Right hindlimb (tissue), 1 donor: ENCODE results near the gene GTF2F2.

Experiments used
- DNase-seq: peaks from one replicate; pipeline ENCODE4 v3.0.0-alpha.2; 2018

GTF2F2 gene

DNA sequence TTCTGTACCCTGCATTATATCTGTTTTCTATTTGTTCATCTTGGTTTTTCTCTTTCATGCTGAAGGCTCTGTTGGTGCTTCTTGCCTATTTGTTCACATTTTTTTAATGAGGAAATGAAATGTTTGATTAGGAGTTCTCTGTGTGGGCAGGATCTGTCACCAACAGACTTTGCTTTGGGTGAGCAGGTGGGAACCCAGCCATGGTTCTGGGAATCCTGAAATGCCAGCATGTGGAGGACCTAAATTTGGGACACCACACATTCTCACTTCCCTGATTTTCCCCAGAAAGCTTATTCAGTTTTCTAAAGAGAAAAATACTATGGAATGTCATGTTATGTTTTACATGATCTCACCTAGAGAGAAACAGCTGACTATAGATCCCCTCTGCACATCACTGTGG is 186.7 kb downstream of the GTF2F2 start:
- no peak for DNase-seq

DNA sequence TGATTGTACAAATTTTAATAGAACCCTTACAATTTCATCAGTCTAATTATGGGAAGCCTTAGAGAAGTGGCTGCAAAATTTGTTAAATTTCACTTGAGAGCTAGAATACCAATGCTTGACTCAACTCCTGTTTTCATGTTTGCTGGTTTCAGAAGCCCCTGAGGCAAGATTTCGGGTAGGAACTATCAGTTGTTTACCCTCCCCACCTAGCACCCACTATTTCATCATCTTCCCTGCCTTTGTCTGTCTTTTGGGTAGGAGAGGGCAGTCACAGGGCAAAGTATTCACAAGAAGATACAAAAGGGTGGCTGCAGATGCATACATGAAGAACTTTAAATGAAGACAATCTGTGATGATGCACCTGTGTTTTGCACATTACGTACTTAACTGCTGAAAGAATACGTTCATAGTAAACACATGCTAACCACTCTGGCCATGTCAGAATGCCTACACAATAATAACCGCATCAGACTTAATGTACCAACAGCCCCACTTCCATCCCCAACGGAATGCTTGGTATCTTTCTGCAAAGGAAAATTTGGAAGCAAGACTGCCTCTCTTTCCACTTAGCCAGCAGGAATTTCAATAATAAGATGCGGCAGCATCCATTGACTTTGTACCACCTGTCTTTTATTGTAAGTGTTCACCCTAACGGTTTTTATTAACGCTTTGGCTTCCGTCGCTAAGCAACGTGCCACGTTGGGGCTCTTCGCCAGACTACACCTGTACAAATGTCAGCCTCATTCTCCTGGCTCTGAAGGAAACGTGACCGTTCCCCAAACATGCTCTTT is 190.2 kb downstream of the GTF2F2 start:
- DNase-seq = no peak

DNA sequence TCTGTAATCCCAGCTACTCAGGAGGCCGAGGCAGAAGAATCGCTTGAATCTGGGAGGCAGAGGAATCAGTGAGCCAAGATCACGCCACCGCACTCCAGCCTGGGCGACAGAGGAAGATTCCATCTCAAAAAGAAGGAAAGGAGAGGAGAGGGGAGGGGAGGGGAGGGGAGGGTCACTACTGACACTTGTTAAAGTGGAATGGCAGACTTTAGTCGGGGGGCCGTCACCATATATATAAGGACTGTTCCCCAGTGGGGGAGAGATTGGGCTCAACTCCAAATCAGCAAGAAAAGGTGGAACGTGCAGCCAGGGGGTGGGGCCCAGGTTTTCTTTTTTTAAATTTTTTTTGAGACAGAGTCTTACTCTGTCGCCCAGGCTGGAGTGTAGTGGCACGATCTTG is 194.5 kb downstream of the GTF2F2 start:
- no peak for DNase-seq

DNA sequence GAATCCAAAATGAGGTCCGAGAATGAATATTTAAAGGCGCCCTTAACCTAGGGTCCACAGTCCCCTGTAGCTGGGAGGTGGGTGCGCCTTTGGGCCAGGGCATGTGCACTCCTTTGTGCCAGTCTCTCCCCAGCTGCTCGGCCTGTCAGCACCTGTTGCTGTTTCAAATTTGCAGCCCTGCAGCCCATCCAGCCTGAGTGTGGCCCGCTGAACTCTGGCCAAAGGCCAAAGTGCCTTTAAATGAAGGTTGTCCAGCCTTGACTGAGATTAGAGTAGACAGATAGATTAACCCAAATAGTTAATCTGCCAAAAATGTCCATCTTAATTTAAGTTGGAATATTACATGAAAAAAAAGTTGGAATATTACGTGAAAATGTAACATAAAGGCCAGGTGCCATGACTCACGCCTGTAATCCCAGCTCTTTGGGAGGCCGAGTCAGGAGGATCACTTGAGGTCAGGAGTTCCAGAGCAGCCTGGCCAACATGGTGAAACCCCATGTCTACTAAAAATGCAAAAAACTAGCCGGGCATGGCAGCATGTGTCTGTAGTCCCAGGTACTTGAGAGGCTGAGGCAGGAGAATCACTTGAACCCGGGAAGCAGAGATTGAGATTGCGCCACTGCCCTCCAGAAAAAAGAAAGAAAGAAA is 195.3 kb downstream of the GTF2F2 start:
- no peak for DNase-seq

DNA sequence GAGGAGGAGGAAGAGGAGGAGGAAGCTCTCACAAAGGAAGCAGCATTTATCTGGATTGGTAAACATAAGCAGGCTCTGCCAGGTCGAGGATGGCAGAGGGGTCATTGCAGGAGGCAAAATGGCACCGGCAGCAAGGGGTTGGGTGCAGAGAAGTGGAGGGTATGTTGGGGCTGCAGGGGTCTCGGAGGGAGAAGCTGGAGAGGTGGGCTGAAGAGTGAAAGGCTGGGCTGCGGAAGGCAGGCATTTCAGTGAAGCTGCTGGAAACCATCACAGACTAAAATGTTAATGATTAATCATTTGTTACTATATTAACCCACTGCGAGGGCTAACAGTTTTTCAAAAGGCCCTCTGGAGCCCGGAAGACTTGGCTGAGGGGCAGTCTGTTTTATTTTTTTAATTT is 196.0 kb downstream of the GTF2F2 start:
- DNase-seq = no peak

DNA sequence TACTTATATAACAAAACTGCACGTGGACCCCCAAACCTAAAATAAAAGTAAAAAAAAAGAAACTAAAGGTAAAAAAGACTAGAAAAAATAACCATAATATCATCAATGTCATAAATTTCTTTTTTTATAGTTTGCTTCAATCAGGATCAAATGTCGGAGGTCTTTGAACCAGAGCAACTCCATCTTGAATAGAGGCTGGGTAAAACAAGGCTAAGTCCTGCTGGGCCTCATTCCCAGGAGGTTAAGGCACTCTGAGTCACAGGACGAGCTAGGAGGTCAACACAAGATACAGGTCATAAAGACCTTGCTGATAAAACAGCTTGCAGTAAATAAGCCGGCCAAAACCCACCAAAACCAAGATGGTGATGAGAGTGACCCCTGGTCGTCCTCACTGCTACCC is 196.7 kb downstream of the GTF2F2 start:
- no peak for DNase-seq

DNA sequence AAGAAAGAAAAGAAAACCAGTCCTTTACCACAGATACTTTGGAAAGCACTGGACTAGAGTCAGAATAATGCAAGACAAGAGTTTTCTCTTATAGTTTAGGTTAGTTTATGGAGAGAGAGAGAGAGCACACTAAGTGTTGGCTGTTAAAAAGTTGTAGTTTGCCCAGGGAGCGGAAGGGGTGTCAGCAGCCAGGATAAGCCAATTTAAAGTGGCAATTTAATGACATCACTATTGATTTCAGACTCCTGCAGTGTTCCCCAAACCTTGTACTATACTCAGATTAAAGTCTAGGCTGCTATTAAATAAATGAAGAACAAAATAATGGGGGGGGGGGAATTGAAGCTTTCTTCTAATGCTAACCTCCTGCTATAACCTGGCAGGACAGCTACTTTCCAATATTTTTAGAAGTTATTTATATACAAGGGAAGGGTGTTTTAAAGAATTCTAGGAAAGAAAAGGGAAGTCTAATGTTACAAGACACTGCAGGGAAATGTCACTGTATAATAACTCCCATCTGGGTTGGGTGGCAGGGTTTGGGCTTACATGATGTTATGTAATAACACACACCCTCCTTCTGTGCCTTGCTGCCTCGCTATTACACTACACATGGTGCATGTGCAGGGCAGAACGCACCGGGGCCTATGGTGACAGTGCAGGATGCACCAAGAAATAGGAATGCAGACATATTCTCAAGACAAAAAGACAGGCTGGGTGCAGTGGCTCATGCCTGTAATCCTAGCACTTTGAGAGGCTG is 200.7 kb downstream of the GTF2F2 start:
- DNase-seq = no peak

DNA sequence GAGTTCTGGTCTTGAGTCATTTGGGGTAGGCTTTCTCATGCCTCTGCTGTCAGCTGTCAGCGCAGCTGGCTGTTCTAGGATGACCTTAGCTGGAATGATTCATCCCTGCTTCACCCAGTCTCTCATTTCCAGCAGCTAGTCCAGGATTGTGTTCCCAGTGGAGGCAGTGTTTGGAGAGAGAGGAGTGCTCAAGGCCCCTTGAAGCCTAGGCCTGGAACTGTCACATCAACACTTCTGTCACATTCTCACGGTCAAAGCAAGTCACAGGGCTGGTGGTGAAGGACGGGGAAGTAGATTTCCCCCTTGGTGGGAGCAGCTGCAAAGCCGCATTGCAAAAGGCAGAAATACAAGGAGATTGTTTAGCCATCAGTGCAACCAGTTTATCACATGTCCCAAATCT is 205.5 kb downstream of the GTF2F2 start:
- DNase-seq = peak; percentile 68

DNA sequence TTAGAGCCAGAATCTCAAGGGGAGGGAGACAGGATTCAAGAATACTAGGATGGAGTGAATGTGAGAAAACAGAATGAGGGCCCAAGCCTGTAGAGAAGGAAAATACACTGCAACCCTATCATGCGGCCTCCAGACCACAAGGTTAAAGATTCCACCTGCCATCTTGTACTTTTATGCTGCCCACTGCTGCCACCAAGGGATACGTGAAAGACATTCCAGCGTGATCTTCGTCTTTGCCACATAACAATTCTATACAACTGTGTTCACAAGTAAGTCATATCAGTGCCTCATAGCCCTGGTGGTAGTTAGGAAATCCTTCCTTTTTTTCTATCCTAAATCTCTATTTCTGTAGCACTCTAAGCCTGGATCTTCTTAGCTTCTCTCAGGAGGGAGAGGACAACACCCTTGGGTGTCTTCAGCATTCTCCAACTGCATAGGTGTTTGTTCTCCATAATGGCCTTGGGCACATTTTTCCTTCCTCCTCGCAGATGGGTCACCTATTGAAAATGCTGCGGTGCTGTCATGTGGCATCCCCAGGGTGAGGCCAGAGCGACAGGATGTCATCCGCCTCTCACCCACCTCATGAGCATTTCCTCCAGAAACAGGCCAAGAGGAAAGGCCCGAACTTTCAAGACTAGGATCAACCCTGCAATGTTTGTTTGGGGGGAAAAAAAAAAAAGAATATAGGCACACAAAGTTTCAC is 207.1 kb downstream of the GTF2F2 start:
- DNase-seq = no peak

DNA sequence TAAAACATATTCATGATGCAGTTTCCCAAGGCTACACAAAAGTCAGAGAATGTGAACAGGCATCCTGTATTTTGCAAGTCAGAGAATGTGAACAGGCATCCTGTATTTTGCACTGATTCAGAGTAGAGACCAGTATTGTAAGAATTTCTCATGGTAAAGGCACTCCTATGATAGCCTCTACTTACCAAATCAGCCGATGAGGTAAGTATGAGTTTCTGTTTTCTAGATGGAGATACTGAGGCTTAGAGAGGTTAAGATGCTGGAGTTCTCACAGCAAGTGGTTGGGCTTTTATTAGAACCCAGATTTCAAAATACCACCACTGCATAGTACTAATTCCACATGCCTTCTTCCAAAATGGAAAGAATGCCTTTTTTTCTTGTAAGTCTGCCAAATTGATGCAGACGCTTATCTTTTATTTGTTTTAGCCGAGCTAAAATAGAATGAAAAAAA is 208.4 kb downstream of the GTF2F2 start:
- no peak for DNase-seq

DNA sequence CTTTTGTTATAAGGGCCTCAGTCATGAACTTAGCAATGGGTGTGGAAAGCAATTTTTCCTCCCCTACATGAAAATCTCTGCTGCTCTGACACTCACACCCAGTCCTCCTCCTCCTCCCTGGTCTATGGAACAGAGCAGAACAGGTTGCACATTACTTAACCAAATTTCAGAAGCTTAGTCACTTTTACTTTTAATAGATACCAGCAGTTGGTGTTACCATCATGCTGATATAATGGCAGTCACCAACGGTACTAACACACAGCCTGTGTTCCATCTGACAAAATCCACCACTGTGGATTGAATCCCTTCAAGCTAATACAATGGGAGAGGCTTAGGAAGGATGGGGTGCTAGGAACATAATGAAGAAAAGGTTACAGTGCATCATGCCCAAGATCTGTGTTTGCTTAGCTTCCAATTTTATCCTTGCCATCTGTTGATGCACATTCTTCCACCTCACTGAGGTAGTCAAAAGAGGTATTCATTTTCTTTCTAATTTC is 210.9 kb downstream of the GTF2F2 start:
- DNase-seq = no peak

DNA sequence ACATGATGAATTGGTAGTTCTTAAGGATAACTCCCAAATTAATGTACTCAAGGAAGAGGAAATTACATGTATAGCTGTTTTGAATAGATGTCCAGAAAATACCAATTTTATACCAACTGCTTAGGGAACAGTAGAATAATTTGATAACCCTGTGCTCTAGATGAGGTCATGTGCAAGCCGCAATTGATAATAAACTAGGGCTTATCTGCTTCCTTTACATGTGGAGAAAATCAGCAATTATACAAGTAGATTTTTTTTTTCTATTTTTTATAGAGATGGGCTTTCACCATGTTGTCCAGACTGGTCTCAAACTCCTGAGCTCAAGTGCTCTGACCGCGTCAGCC is 211.4 kb downstream of the GTF2F2 start:
- no peak for DNase-seq

DNA sequence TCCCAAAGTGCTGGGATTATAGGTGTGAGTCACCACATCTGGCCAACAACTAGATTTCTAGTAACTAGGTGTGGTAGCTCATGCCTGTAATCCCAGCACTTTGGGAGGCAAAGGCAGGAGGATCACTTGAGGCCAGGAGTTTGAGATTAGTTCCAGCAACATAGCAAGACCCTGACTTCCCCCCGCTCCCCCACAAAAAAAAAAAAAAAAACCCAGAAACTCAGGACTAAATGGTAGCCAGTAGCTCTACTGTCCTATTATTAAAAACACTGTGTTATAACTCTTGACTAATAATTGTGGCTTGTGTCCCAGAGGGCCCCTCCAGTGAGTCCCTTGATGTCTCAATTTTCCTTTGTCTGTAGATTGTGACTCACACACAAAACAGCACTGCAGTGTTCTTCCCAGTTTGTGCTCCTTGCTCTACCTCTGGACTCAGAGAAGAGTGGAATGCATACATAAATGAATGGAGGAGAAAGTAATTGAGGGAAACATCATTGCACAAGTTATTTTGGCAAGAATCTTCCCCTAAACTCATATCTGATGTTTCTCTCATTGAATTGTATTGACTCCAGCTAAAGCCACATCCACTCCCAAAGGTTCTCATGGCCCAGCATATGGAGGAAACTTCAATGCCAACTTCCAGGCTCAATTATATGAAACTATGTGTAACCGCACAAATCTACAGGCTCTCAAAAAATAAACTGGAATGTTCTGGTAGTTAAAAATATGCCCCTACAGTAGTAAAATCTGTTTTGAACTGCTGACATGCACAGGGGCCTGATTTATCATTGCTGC is 211.9 kb downstream of the GTF2F2 start:
- no peak for DNase-seq

DNA sequence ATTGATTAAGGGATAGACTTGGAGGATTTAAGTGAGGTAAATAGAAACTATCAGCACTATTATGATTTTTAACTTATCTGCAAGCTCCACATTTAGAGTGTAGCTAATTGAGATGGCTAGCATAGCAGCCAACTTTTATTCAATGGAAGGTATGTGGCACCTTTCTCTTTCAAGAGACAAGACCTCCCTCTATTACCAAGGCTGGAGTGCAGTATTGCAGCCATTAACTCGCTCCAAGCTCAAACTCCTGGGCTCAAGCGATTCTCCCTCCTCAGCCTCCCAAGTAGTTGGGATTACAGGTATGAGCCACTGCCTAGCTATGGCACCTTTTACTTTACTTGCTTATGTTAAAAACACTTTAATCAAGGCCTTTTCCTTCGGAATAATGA is 212.5 kb downstream of the GTF2F2 start:
- no peak for DNase-seq

DNA sequence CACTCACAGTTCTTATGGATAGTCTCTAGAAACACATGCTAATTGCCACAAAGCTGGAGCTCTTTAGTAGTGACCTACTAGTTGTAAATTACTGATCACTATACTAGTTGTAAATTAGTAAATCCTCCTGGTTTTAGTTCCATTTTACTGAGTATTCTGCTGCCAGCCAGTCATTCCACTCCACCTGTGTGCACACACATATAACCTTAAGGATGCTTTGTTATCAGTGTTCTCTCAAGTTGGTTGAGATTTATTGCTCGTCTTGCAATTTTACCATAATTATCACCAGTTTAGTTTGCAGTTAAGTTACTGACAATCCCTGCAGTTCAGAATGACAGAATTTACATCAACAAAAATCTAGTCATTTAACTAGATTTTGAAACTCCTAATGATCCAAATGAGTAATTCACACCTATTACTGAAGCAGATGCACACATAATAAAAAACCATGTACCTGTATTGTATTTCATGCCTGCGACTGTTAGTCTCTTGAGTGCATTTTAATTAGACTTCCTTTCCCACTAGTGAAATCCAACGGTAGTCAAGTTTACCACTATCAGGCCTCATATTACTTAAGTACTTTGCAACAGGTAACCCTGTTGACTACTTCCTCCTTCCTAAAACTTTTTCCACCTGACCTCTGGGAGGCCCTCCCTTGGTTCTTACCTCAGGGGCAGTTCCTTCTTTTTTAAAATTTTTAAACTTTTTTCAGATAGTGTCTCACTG is 213.1 kb downstream of the GTF2F2 start:
- DNase-seq = no peak
